HEK293 (cell line): ENCODE data around the gene CCDC9B.

ENCODE experiments used
- CTCF ChIA-PET: fragments of 350-600 bp; formaldehyde crosslinking; extraction: SDS; loops from one replicate; lab custom pipeline; 2021; ENCODE audit warnings: antibody characterized with exemption; lab: Yijun Ruan, JAX
- POLR2A ChIA-PET: fragments of 300-600 bp; formaldehyde crosslinking; extraction: SDS; loops from one replicate; lab custom pipeline; 2020; ENCODE audit warnings: antibody characterized with exemption, inconsistent platforms; lab: Yijun Ruan, JAX
- H3K27ac ChIP-seq: fragments of 200-500 bp; sonication (Bioruptor generic); 2 replicates; pipeline ENCODE4 v1.5.1; 2014; ENCODE audit warnings: low read depth, low read length, control low read depth, inconsistent platforms; ENCODE audit errors: extremely low read depth
- H3K36me3 ChIP-seq, 2 experiments: fragments of 200-500 bp in 1 of 2; sonication (Bioruptor generic) in 1 of 2; 1 replicate in 1 of 2; 2 replicates in 1 of 2; pipeline ENCODE4 v1.5.1; 2014 to 2017; ENCODE audit warnings: inconsistent platforms in 2 of 2, low read length in 2 of 2; ENCODE audit not compliant: control insufficient read depth in 2 of 2, insufficient read depth in 1 of 2
- H3K4me1 ChIP-seq: fragments of 200-500 bp; sonication (Bioruptor generic); 2 replicates; pipeline ENCODE4 v1.5.1; 2014; ENCODE audit warnings: mild to moderate bottlenecking, low read length, inconsistent platforms; ENCODE audit not compliant: control insufficient read depth, insufficient read depth
- H3K4me3 ChIP-seq: 2 replicates; pipeline ENCODE4 v1.5.1; 2011; ENCODE audit warnings: low read depth, mild to moderate bottlenecking, control low read depth, low read length, moderate library complexity
- H3K9me3 ChIP-seq: fragments of 200-500 bp; sonication (Bioruptor generic); 2 replicates; pipeline ENCODE4 v1.5.1; 2014; ENCODE audit warnings: low read depth, low read length, inconsistent platforms; ENCODE audit not compliant: control insufficient read depth, insufficient read depth
- BCL11A ChIP-seq: fragments of 450-650 bp; formaldehyde crosslinking; IDR thresholded peaks from 2 replicates; pipeline ENCODE4 v1.5.1; 2016; ENCODE audit warnings: low read depth, missing biosample characterization, missing genetic modification characterization
- SP3 ChIP-seq: fragments of 450-650 bp; formaldehyde crosslinking; IDR thresholded peaks from 2 replicates; pipeline ENCODE4 v1.5.1; 2016; ENCODE audit warnings: missing biosample characterization, missing genetic modification characterization
- YY2 ChIP-seq: fragments of 450-650 bp; formaldehyde crosslinking; IDR thresholded peaks from 2 replicates; pipeline ENCODE4 v1.5.1; 2016; ENCODE audit warnings: missing biosample characterization, missing genetic modification characterization
- ZEB2 ChIP-seq: fragments of 450-650 bp; formaldehyde crosslinking; IDR thresholded peaks from 2 replicates; pipeline ENCODE4 v1.5.1; 2016; ENCODE audit warnings: missing biosample characterization, missing genetic modification characterization
- ZNF10 ChIP-seq: fragments of 450-650 bp; formaldehyde crosslinking; IDR thresholded peaks from 2 replicates; pipeline ENCODE4 v1.5.1; 2017; ENCODE audit warnings: missing biosample characterization, missing genetic modification characterization
- ZNF544 ChIP-seq: fragments of 450-650 bp; formaldehyde crosslinking; IDR thresholded peaks from 2 replicates; pipeline ENCODE4 v1.5.0; 2017; ENCODE audit warnings: missing biosample characterization, missing genetic modification characterization
- ZNF585B ChIP-seq: fragments of 450-650 bp; formaldehyde crosslinking; IDR thresholded peaks from 2 replicates; pipeline ENCODE4 v1.5.1; 2016; ENCODE audit warnings: missing biosample characterization, missing genetic modification characterization
- TF ChIP-seq, protein P1 (sequence below): fragments of 450-650 bp; formaldehyde crosslinking; IDR thresholded peaks from 2 replicates; pipeline ENCODE4 v1.5.1; 2016; ENCODE audit warnings: missing biosample characterization, missing genetic modification characterization, borderline replicate concordance
- TF ChIP-seq, protein P2 (sequence below): fragments of 450-650 bp; formaldehyde crosslinking; IDR thresholded peaks from 2 replicates; pipeline ENCODE4 v1.5.1; 2016; ENCODE audit warnings: missing biosample characterization, missing genetic modification characterization
- TF ChIP-seq, protein P3 (sequence below): fragments of 450-650 bp; formaldehyde crosslinking; IDR thresholded peaks from 2 replicates; pipeline ENCODE4; 2016; ENCODE audit warnings: missing biosample characterization, missing genetic modification characterization
- TF ChIP-seq, protein P4 (sequence below): fragments of 450-650 bp; formaldehyde crosslinking; IDR thresholded peaks from 2 replicates; pipeline ENCODE4 v1.5.1; 2016; ENCODE audit warnings: missing biosample characterization, missing genetic modification characterization
- TF ChIP-seq, protein P5 (sequence below): fragments of 450-650 bp; formaldehyde crosslinking; IDR thresholded peaks from 2 replicates; pipeline ENCODE4 v1.5.1; 2017; ENCODE audit warnings: missing biosample characterization, missing genetic modification characterization

Gene CCDC9B

DNA sequence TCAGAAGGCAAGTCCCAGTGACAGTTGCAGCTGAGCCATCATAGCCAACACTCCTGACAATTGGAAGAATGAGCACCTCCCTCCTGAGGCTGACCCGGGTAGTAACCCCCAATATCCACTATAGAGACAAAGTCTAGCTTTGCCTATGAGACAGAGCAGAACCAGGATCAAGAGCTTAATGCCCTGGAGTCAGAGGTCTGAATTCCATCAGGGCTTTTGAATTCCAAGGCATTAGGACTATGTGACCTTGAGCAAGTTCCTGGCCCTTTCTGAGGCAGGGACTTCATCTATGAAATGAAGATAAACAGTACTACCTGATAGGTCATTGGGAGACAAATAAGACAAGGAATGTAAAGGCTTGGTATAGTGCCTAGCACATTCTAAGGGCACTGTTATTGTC is 20.3 kb downstream of the CCDC9B start (continued):
- TF ChIP-seq, protein P1, sequence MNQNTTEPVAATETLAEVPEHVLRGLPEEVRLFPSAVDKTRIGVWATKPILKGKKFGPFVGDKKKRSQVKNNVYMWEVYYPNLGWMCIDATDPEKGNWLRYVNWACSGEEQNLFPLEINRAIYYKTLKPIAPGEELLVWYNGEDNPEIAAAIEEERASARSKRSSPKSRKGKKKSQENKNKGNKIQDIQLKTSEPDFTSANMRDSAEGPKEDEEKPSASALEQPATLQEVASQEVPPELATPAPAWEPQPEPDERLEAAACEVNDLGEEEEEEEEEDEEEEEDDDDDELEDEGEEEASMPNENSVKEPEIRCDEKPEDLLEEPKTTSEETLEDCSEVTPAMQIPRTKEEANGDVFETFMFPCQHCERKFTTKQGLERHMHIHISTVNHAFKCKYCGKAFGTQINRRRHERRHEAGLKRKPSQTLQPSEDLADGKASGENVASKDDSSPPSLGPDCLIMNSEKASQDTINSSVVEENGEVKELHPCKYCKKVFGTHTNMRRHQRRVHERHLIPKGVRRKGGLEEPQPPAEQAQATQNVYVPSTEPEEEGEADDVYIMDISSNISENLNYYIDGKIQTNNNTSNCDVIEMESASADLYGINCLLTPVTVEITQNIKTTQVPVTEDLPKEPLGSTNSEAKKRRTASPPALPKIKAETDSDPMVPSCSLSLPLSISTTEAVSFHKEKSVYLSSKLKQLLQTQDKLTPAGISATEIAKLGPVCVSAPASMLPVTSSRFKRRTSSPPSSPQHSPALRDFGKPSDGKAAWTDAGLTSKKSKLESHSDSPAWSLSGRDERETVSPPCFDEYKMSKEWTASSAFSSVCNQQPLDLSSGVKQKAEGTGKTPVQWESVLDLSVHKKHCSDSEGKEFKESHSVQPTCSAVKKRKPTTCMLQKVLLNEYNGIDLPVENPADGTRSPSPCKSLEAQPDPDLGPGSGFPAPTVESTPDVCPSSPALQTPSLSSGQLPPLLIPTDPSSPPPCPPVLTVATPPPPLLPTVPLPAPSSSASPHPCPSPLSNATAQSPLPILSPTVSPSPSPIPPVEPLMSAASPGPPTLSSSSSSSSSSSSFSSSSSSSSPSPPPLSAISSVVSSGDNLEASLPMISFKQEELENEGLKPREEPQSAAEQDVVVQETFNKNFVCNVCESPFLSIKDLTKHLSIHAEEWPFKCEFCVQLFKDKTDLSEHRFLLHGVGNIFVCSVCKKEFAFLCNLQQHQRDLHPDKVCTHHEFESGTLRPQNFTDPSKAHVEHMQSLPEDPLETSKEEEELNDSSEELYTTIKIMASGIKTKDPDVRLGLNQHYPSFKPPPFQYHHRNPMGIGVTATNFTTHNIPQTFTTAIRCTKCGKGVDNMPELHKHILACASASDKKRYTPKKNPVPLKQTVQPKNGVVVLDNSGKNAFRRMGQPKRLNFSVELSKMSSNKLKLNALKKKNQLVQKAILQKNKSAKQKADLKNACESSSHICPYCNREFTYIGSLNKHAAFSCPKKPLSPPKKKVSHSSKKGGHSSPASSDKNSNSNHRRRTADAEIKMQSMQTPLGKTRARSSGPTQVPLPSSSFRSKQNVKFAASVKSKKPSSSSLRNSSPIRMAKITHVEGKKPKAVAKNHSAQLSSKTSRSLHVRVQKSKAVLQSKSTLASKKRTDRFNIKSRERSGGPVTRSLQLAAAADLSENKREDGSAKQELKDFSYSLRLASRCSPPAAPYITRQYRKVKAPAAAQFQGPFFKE (tag by site-specific recombination) = no peak
- TF ChIP-seq, protein P2, sequence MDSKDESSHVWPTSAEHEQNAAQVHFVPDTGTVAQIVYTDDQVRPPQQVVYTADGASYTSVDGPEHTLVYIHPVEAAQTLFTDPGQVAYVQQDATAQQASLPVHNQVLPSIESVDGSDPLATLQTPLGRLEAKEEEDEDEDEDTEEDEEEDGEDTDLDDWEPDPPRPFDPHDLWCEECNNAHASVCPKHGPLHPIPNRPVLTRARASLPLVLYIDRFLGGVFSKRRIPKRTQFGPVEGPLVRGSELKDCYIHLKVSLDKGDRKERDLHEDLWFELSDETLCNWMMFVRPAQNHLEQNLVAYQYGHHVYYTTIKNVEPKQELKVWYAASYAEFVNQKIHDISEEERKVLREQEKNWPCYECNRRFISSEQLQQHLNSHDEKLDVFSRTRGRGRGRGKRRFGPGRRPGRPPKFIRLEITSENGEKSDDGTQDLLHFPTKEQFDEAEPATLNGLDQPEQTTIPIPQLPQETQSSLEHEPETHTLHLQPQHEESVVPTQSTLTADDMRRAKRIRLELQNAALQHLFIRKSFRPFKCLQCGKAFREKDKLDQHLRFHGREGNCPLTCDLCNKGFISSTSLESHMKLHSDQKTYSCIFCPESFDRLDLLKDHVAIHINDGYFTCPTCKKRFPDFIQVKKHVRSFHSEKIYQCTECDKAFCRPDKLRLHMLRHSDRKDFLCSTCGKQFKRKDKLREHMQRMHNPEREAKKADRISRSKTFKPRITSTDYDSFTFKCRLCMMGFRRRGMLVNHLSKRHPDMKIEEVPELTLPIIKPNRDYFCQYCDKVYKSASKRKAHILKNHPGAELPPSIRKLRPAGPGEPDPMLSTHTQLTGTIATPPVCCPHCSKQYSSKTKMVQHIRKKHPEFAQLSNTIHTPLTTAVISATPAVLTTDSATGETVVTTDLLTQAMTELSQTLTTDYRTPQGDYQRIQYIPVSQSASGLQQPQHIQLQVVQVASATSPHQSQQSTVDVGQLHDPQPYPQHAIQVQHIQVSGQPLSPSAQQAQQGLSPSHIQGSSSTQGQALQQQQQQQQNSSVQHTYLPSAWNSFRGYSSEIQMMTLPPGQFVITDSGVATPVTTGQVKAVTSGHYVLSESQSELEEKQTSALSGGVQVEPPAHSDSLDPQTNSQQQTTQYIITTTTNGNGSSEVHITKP (tag by site-specific recombination) = no peak
- TF ChIP-seq SP3 (tag by site-specific recombination) = no peak
- TF ChIP-seq, protein P3, sequence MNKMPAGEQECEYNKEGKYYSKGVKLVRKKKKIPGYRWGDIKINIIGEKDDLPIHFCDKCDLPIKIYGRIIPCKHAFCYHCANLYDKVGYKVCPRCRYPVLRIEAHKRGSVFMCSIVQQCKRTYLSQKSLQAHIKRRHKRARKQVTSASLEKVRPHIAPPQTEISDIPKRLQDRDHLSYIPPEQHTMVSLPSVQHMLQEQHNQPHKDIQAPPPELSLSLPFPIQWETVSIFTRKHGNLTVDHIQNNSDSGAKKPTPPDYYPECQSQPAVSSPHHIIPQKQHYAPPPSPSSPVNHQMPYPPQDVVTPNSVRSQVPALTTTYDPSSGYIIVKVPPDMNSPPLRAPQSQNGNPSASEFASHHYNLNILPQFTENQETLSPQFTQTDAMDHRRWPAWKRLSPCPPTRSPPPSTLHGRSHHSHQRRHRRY (tag by site-specific recombination) = no peak
- TF ChIP-seq ZNF544 (tag by site-specific recombination) = no peak
- TF ChIP-seq YY2 = no peak
- TF ChIP-seq ZNF585B = no peak
- TF ChIP-seq BCL11A = no peak
- TF ChIP-seq ZNF10 (tag by site-specific recombination) = no peak
- TF ChIP-seq ZEB2 (tag by site-specific recombination) = no peak
- TF ChIP-seq, all 188 proteins: peak for 0

DNA sequence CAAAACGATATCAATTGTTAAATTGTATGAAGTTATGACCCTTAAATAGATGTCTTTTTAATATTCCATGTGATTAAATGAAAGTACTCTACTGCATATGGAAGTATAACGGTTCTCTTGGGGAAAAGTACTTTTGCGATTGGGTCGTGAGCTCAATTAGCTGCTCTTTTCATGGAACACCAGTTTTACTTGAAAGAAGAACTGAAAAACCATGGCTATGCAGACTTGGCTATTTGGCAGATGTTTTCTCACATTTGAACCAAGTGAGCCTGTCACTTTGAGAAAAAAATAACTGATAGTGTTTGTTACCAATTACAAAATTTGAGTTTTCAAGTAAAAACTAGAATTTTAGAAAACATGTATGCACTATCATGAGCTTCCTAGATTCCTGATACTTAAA is 23.2 kb downstream of the CCDC9B start:
- H3K9me3 ChIP-seq = no peaks in the 10 kb centered on the region
- ChIA-PET CTCF (interaction anchor here (1.2 to 16.0 kb wide), 2 partner anchors 21 to 42 kb away, joined by 6 to 248 read pairs; no protein-coding TSS in a partner anchor), POLR2A (interaction anchor here (1.1 kb wide), 1 partner anchor 27 kb away, joined by 3 read pairs; no protein-coding TSS in a partner anchor)
- H3K4me1 ChIP-seq = peaks cover 8% of the 10 kb centered on the region; the same call in 1 of the 2 replicates
- H3K36me3 ChIP-seq = no peaks in the 10 kb centered on the region
- no peak overlapping the region for H3K27ac ChIP-seq
- H3K4me3 ChIP-seq = no peak overlapping the region
- TF ChIP-seq, protein P4, sequence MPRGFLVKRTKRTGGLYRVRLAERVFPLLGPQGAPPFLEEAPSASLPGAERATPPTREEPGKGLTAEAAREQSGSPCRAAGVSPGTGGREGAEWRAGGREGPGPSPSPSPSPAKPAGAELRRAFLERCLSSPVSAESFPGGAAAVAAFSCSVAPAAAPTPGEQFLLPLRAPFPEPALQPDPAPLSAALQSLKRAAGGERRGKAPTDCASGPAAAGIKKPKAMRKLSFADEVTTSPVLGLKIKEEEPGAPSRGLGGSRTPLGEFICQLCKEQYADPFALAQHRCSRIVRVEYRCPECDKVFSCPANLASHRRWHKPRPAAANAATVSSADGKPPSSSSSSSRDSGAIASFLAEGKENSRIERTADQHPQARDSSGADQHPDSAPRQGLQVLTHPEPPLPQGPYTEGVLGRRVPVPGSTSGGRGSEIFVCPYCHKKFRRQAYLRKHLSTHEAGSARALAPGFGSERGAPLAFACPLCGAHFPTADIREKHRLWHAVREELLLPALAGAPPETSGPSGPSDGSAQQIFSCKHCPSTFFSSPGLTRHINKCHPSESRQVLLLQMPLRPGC (tag by site-specific recombination) = no peak
- TF ChIP-seq, protein P5, sequence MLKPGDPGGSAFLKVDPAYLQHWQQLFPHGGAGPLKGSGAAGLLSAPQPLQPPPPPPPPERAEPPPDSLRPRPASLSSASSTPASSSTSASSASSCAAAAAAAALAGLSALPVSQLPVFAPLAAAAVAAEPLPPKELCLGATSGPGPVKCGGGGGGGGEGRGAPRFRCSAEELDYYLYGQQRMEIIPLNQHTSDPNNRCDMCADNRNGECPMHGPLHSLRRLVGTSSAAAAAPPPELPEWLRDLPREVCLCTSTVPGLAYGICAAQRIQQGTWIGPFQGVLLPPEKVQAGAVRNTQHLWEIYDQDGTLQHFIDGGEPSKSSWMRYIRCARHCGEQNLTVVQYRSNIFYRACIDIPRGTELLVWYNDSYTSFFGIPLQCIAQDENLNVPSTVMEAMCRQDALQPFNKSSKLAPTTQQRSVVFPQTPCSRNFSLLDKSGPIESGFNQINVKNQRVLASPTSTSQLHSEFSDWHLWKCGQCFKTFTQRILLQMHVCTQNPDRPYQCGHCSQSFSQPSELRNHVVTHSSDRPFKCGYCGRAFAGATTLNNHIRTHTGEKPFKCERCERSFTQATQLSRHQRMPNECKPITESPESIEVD (tag by site-specific recombination) = peak; percentile 24; the same call in 1 of the 2 replicates
